Liver (tissue), 9 donors: Measurements from ENCODE around the gene ARNT2. TPM values are rescaled to one million over a fixed set of nuclear protein-coding genes. Genes with fewer than 3 reads are reported as not detected.

Experiments used
- DNase-seq: peaks from one replicate; pipeline ENCODE4 v3.0.0-alpha.2; 2017; ENCODE audit warnings: low spot score
- H3K27ac ChIP-seq, 2 donors: one replicate each; pipeline ENCODE4 v1.7.0; 2013; ENCODE audit warnings: inconsistent platforms in 2 of 2, low read length in 2 of 2, control low read depth in 1 of 2, low read depth in 1 of 2, mild to moderate bottlenecking in 1 of 2
- H3K27me3 ChIP-seq, 4 donors: one replicate each; pipeline versions ENCODE4 v1.6.1 to v1.7.0; 2013; ENCODE audit warnings: low read length in 3 of 4, inconsistent platforms in 1 of 4, mild to moderate bottlenecking in 1 of 4, moderate library complexity in 1 of 4; ENCODE audit not compliant: control insufficient read depth in 4 of 4, insufficient read depth in 4 of 4
- H3K36me3 ChIP-seq, 4 donors: one replicate each; pipeline versions ENCODE4 v1.6.1 to v1.7.0; 2013; ENCODE audit warnings: low read length in 3 of 4, mild to moderate bottlenecking in 3 of 4, low read depth in 1 of 4, moderate library complexity in 1 of 4; ENCODE audit not compliant: control insufficient read depth in 4 of 4, insufficient read depth in 3 of 4
- H3K4me1 ChIP-seq, 4 donors: one replicate each; pipeline versions ENCODE4 v1.6.1 to v1.7.0; 2013; ENCODE audit warnings: low read length in 3 of 4, mild to moderate bottlenecking in 3 of 4, moderate library complexity in 1 of 4; ENCODE audit not compliant: control insufficient read depth in 4 of 4, insufficient read depth in 4 of 4
- H3K4me3 ChIP-seq, 3 donors: one replicate each; pipeline versions ENCODE4 v1.6.1 to v1.7.0; 2013; ENCODE audit warnings: low read length in 3 of 3, control low read depth in 1 of 3, low read depth in 1 of 3, mild to moderate bottlenecking in 1 of 3
- H3K9ac ChIP-seq, 2 donors: one replicate each; pipeline ENCODE4 v1.7.0; 2013; ENCODE audit warnings: low read length in 2 of 2, mild to moderate bottlenecking in 2 of 2, moderate library complexity in 2 of 2, control low read depth in 1 of 2, low read depth in 1 of 2
- H3K9me3 ChIP-seq, 4 donors: one replicate each; pipeline versions ENCODE4 v1.6.1 to v1.7.0; 2013; ENCODE audit warnings: low read length in 3 of 4; ENCODE audit not compliant: control insufficient read depth in 4 of 4
- EGR1 ChIP-seq, 2 donors: IDR thresholded peaks; 2 replicates each; pipeline ENCODE4 v1.6.1; 2016 to 2018; ENCODE audit warnings: antibody characterized with exemption in 2 of 2, low read depth in 2 of 2
- FOXA1 ChIP-seq: IDR thresholded peaks from 2 replicates; pipeline ENCODE4 v1.6.1; 2016; ENCODE audit warnings: antibody characterized with exemption
- GABPA ChIP-seq, 2 donors: IDR thresholded peaks in 1 of 2; conservative IDR thresholded peaks in 1 of 2; 2 replicates each; pipeline ENCODE4 v1.6.1; 2016; ENCODE audit warnings: antibody characterized with exemption in 2 of 2, mild to moderate bottlenecking in 1 of 2, moderate library complexity in 1 of 2
- HNF4A ChIP-seq, 2 donors: conservative IDR thresholded peaks; 2 replicates each; pipeline ENCODE4 v1.6.1; 2016; ENCODE audit warnings: antibody characterized with exemption in 2 of 2, mild to moderate bottlenecking in 2 of 2
- HNF4G ChIP-seq: IDR thresholded peaks from 2 replicates; pipeline ENCODE4 v1.6.1; 2016; ENCODE audit warnings: antibody characterized with exemption
- JUND ChIP-seq, 2 donors: IDR thresholded peaks; 2 replicates each; pipeline ENCODE4 v1.6.1; 2016; ENCODE audit warnings: antibody characterized with exemption in 2 of 2
- NR2F2 ChIP-seq: IDR thresholded peaks from 2 replicates; pipeline ENCODE4 v1.6.1; 2016; ENCODE audit warnings: antibody characterized with exemption
- RAD21 ChIP-seq, 2 donors: IDR thresholded peaks; 2 replicates each; pipeline ENCODE4 v1.6.1; 2016; ENCODE audit warnings: antibody characterized with exemption in 2 of 2, mild to moderate bottlenecking in 2 of 2
- RXRA ChIP-seq, 2 donors: IDR thresholded peaks; 2 replicates each; pipeline ENCODE4 v1.6.1; 2017 to 2018; ENCODE audit warnings: antibody characterized with exemption in 2 of 2, mild to moderate bottlenecking in 1 of 2
- SP1 ChIP-seq: IDR thresholded peaks from 2 replicates; pipeline ENCODE4 v1.6.1; 2018; ENCODE audit warnings: antibody characterized with exemption, mild to moderate bottlenecking
- TAF1 ChIP-seq: conservative IDR thresholded peaks from 2 replicates; pipeline ENCODE4 v1.6.1; 2016; ENCODE audit warnings: antibody characterized with exemption, mild to moderate bottlenecking
- YY1 ChIP-seq: IDR thresholded peaks from 2 replicates; pipeline ENCODE4 v1.6.1; 2016; ENCODE audit warnings: antibody characterized with exemption, mild to moderate bottlenecking
- WGBS: extraction: QIAGEN DNeasy Blood & Tissue Kit; methylation state at CpG from one replicate; pipeline ENCODE4 v1.1.7; 2013; 5-methylcytosine and 5-hydroxymethylcytosine counted together
- polyA plus RNA-seq, 2 donors: library from polyadenylated mRNA; stranded (reverse) in 1 of 2; unstranded in 1 of 2; fragments of 200-250 nt in 1 of 2; fragments of >200 nt in 1 of 2; fragmentation: Nextera tagmentation in 1 of 2; extraction: Ambion mirVana in 1 of 2; gene quantifications; one replicate each; pipeline versions ENCODE4 v1.2.1 to v1.2.3, GENCODE V29; 2013 to 2015
- total RNA-seq, 2 donors: library from RNA; depleted of rRNA; stranded (reverse); fragments of >200 nt; gene quantifications; one replicate each; pipeline ENCODE4 v1.2.3, GENCODE V29; 2014
- TF ChIP-seq, protein P1 (sequence below): IDR thresholded peaks from 2 replicates; pipeline ENCODE4 v1.6.1; 2016; ENCODE audit warnings: antibody characterized with exemption, mild to moderate bottlenecking
- TF ChIP-seq, protein P2 (sequence below): IDR thresholded peaks from 2 replicates; pipeline ENCODE4 v1.6.1; 2016; ENCODE audit warnings: antibody characterized with exemption
- TF ChIP-seq, protein P3 (sequence below): IDR thresholded peaks from 2 replicates; pipeline ENCODE4 v1.6.1; 2016; ENCODE audit warnings: antibody characterized with exemption
- TF ChIP-seq, protein P4 (sequence below): fragments of 150-350 bp; IDR thresholded peaks from 2 replicates; pipeline ENCODE4 v1.5.1; 2017; ENCODE audit warnings: improper control_type of control experiment, low read depth, low read length; ENCODE audit not compliant: missing input control
- TF ChIP-seq, protein P5 (sequence below): IDR thresholded peaks from 2 replicates; pipeline ENCODE4 v1.6.1; 2016; ENCODE audit warnings: antibody characterized with exemption
- donor health status: healthy.
- donor health status: healthy.
- donor health status: healthy.
- donor health status: healthy.
- donor health status: healthy.

The ARNT2 gene
- total and polyA plus RNA-seq, 4 donors: 0.17 to 0.92 (median 0.54) TPM

DNA sequence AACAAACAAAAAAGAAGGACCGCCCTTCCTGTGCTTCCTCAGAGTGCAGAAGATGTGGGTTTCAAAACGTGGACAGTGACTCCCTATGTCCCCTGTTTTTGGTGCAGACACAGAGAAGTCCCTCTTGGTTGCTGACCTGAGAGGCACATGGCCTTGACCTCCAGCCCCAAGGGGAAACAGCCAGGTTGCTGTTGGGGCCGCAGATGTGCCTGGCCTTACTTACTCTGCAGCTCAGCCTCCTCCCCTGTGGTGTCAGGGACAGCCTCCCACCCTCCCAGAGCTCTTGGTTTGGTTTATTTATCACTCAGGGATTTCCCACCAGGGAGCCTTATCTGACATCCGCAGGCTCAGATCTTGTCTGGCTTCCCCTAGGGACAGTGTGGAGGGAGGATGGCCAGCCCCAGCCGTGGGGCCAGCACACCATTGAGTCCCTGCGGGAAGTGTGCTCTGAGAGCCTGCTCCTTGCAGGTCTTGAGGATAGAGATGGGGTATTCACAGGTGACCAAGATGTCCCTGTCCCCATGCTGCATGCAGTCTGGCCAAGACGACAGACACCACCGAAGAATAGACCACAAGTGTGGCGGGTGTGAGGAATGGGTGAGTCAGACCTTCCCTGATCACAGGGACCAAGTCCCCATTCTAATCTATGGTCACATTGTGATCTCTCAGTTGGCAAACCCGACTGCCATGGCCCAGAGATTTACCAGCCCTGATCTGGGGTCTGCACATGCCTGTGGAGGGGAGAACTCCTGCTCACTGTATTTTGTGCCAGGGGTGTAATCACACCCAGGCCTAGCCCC, 156.6 kb downstream of the ARNT2 start (continued):
- TF ChIP-seq GABPA (IDR thresholded peaks at IDR 0.05 in 1 of 2, conservative IDR thresholded peaks at IDR 0.05 in 1 of 2): no peak

DNA sequence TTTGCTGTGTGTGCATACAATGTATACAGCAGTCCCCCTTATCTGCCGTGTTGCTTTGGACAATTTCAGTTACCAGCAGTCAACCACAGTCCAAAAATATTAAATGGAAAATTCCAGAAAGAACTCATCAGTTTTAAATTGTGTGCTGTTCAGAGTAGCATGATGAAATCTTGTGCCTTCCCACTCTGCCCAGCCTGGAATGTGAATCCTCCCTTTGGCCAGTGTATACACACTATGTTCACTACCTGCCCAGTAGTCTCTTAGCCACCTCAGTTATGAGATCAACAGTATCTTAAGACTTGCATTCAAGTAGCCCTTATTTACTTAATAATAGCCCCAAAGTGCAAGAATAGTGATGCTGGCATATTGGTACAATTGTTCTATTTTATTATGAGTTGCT, 157.3 kb downstream of the ARNT2 start:
- no peak for DNase-seq
- WGBS: 69% methylated on average over 1 of the region's 1 CpG
- TF ChIP-seq EGR1 (IDR thresholded peaks at IDR 0.05; ENCODE audit: low read depth in 2 of 2): no peak
- no peak for TF ChIP-seq HNF4G
- no peak for TF ChIP-seq RAD21 (IDR thresholded peaks at IDR 0.05)
- no peak for TF ChIP-seq GABPA (IDR thresholded peaks at IDR 0.05 in 1 of 2, conservative IDR thresholded peaks at IDR 0.05 in 1 of 2)
- TF ChIP-seq, protein P1, sequence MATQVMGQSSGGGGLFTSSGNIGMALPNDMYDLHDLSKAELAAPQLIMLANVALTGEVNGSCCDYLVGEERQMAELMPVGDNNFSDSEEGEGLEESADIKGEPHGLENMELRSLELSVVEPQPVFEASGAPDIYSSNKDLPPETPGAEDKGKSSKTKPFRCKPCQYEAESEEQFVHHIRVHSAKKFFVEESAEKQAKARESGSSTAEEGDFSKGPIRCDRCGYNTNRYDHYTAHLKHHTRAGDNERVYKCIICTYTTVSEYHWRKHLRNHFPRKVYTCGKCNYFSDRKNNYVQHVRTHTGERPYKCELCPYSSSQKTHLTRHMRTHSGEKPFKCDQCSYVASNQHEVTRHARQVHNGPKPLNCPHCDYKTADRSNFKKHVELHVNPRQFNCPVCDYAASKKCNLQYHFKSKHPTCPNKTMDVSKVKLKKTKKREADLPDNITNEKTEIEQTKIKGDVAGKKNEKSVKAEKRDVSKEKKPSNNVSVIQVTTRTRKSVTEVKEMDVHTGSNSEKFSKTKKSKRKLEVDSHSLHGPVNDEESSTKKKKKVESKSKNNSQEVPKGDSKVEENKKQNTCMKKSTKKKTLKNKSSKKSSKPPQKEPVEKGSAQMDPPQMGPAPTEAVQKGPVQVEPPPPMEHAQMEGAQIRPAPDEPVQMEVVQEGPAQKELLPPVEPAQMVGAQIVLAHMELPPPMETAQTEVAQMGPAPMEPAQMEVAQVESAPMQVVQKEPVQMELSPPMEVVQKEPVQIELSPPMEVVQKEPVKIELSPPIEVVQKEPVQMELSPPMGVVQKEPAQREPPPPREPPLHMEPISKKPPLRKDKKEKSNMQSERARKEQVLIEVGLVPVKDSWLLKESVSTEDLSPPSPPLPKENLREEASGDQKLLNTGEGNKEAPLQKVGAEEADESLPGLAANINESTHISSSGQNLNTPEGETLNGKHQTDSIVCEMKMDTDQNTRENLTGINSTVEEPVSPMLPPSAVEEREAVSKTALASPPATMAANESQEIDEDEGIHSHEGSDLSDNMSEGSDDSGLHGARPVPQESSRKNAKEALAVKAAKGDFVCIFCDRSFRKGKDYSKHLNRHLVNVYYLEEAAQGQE: no peak
- TF ChIP-seq, protein P2, sequence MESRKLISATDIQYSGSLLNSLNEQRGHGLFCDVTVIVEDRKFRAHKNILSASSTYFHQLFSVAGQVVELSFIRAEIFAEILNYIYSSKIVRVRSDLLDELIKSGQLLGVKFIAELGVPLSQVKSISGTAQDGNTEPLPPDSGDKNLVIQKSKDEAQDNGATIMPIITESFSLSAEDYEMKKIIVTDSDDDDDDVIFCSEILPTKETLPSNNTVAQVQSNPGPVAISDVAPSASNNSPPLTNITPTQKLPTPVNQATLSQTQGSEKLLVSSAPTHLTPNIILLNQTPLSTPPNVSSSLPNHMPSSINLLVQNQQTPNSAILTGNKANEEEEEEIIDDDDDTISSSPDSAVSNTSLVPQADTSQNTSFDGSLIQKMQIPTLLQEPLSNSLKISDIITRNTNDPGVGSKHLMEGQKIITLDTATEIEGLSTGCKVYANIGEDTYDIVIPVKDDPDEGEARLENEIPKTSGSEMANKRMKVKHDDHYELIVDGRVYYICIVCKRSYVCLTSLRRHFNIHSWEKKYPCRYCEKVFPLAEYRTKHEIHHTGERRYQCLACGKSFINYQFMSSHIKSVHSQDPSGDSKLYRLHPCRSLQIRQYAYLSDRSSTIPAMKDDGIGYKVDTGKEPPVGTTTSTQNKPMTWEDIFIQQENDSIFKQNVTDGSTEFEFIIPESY: no peak
- no peak for TF ChIP-seq JUND (IDR thresholded peaks at IDR 0.05)
- no peak for TF ChIP-seq YY1
- TF ChIP-seq NR2F2: no peak
- TF ChIP-seq RXRA (IDR thresholded peaks at IDR 0.05): no peak
- TF ChIP-seq, protein P3, sequence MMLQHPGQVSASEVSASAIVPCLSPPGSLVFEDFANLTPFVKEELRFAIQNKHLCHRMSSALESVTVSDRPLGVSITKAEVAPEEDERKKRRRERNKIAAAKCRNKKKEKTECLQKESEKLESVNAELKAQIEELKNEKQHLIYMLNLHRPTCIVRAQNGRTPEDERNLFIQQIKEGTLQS: no peak
- no peak for TF ChIP-seq HNF4A (conservative IDR thresholded peaks at IDR 0.05)
- no peak for TF ChIP-seq FOXA1
- TF ChIP-seq SP1: no peak
- no peak for TF ChIP-seq TAF1
- TF ChIP-seq, protein P4, sequence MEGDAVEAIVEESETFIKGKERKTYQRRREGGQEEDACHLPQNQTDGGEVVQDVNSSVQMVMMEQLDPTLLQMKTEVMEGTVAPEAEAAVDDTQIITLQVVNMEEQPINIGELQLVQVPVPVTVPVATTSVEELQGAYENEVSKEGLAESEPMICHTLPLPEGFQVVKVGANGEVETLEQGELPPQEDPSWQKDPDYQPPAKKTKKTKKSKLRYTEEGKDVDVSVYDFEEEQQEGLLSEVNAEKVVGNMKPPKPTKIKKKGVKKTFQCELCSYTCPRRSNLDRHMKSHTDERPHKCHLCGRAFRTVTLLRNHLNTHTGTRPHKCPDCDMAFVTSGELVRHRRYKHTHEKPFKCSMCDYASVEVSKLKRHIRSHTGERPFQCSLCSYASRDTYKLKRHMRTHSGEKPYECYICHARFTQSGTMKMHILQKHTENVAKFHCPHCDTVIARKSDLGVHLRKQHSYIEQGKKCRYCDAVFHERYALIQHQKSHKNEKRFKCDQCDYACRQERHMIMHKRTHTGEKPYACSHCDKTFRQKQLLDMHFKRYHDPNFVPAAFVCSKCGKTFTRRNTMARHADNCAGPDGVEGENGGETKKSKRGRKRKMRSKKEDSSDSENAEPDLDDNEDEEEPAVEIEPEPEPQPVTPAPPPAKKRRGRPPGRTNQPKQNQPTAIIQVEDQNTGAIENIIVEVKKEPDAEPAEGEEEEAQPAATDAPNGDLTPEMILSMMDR: no peak
- TF ChIP-seq, protein P5, sequence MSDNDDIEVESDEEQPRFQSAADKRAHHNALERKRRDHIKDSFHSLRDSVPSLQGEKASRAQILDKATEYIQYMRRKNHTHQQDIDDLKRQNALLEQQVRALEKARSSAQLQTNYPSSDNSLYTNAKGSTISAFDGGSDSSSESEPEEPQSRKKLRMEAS: no peak
- H3K36me3 ChIP-seq: no peaks in the 10 kb centered on the region
- H3K4me3 ChIP-seq: no peak overlapping the region
- no peaks in the 10 kb centered on the region for H3K4me1 ChIP-seq
- peaks cover 0 to 4% (median 0%) of the 10 kb centered on the region in 4 donors for H3K27me3 ChIP-seq
- no peaks in the 10 kb centered on the region for H3K9me3 ChIP-seq
- H3K9ac ChIP-seq: no peak overlapping the region
- no peak overlapping the region for H3K27ac ChIP-seq
